CD4-positive, CD25-positive, alpha-beta regulatory T cell (primary cell): ENCODE measurements around the gene SLC16A3. TPM values are rescaled to one million over a fixed set of nuclear protein-coding genes. Genes with fewer than 3 reads are reported as not detected.

Source experiments
- ATAC-seq, 2 donors: fragments of 150-1000 bp; cut with Tn5 transposase; one replicate each; pipeline ENCODE4 v1.10.0; 2021; ENCODE audit warnings: low read depth in 2 of 2, moderate number of reproducible peaks in 2 of 2, moderate library complexity in 1 of 2
- DNase-seq, 3 donors: peaks; one replicate each; pipeline versions ENCODE4 v3.0.0 to v3.0.0-alpha.2; 2012 to 2022; ENCODE audit warnings: mixed read lengths in 1 of 3
- H3K27ac ChIP-seq: one replicate; pipeline ENCODE4 v1.7.0; 2013; ENCODE audit warnings: mild to moderate bottlenecking, low read length; ENCODE audit not compliant: insufficient read depth, poor library complexity, severe bottlenecking
- H3K27me3 ChIP-seq: one replicate; pipeline ENCODE4 v1.7.0; 2013; ENCODE audit warnings: low read length; ENCODE audit not compliant: control insufficient read depth, insufficient read depth
- H3K36me3 ChIP-seq: one replicate; pipeline ENCODE4 v1.7.0; 2013; ENCODE audit warnings: mild to moderate bottlenecking, low read length, moderate library complexity; ENCODE audit not compliant: control insufficient read depth, insufficient read depth
- H3K4me1 ChIP-seq: 2 replicates; pipeline ENCODE4 v1.7.0; 2013; ENCODE audit warnings: mild to moderate bottlenecking, low read length; ENCODE audit not compliant: insufficient read depth, control insufficient read depth, poor library complexity, severe bottlenecking
- H3K4me3 ChIP-seq: one replicate; pipeline ENCODE4 v1.7.0; 2013; ENCODE audit warnings: low read depth, mild to moderate bottlenecking, low read length, moderate library complexity
- H3K9me3 ChIP-seq, 2 experiments: 1 replicate in 1 of 2; 2 replicates in 1 of 2; pipeline ENCODE4 v1.7.0; 2013; ENCODE audit warnings: low read length in 2 of 2, mild to moderate bottlenecking in 1 of 2, moderate library complexity in 1 of 2; ENCODE audit not compliant: control insufficient read depth in 2 of 2
- H3K27ac Mint-ChIP-seq, 3 donors: one replicate each; pipeline ENCODE4 v1.8.0; 2020 to 2022; ENCODE audit warnings: mild to moderate bottlenecking in 3 of 3, mixed read lengths in 3 of 3, moderate library complexity in 2 of 3
- H3K27me3 Mint-ChIP-seq: one replicate; pipeline ENCODE4 v1.8.0; 2022; ENCODE audit warnings: mild to moderate bottlenecking, mixed read lengths
- H3K36me3 Mint-ChIP-seq: one replicate; pipeline ENCODE4 v1.8.0; 2020; ENCODE audit warnings: mixed read lengths
- H3K4me1 Mint-ChIP-seq, 4 donors: one replicate each; pipeline ENCODE4 v1.8.0; 2020 to 2022; ENCODE audit warnings: mixed read lengths in 4 of 4, mild to moderate bottlenecking in 1 of 4
- H3K4me3 Mint-ChIP-seq, 4 donors: one replicate each; pipeline ENCODE4 v1.8.0; 2020 to 2022; ENCODE audit warnings: mild to moderate bottlenecking in 4 of 4, mixed read lengths in 4 of 4, moderate library complexity in 3 of 4
- H3K9me3 Mint-ChIP-seq, 7 donors: one replicate each; pipeline ENCODE4 v1.8.0; 2020 to 2022; ENCODE audit warnings: mixed read lengths in 7 of 7, mild to moderate bottlenecking in 3 of 7, moderate library complexity in 2 of 7
- polyA plus RNA-seq, 4 donors: library from polyadenylated mRNA; unstranded; fragments of 300-500 nt; fragmentation: Illumina TruSeq; gene quantifications; one replicate each; pipeline ENCODE4 v1.2.3, GENCODE V29; 2021
- total RNA-seq: library from RNA; stranded (reverse); gene quantifications from one replicate; pipeline ENCODE4 v1.2.3, GENCODE V29; 2022

The SLC16A3 gene
- total and polyA plus RNA-seq, 5 donors from 2014 or later = 1.5 to 52.5 (median 2.3) TPM

GRCh38 chr17:82227629-82228277 lies 1.1 kb upstream of the SLC16A3 start:
- peak overlapping the region; percentile 81 to 92 (median 86) for H3K4me3 Mint-ChIP-seq
- Histone ChIP-seq H3K9me3 (no peaks in the 10 kb centered on the region), H3K4me1 (peaks cover 45% of the 10 kb centered on the region), H3K27ac (peak overlapping the region; percentile 82), H3K4me3 (no peak overlapping the region), H3K27me3 (no peaks in the 10 kb centered on the region), H3K36me3 (no peaks in the 10 kb centered on the region)
- H3K27ac Mint-ChIP-seq = peak overlapping the region in 1 of 3 donors; percentile 84
- ATAC-seq = no peak
- DNase-seq = no peak
- no peaks in the 10 kb centered on the region for H3K9me3 Mint-ChIP-seq
- H3K4me1 Mint-ChIP-seq = peaks cover 0 to 19% (median 5%) of the 10 kb centered on the region in 4 donors
- H3K27me3 Mint-ChIP-seq = no peaks in the 10 kb centered on the region
- H3K36me3 Mint-ChIP-seq = no peaks in the 10 kb centered on the region

DNA sequence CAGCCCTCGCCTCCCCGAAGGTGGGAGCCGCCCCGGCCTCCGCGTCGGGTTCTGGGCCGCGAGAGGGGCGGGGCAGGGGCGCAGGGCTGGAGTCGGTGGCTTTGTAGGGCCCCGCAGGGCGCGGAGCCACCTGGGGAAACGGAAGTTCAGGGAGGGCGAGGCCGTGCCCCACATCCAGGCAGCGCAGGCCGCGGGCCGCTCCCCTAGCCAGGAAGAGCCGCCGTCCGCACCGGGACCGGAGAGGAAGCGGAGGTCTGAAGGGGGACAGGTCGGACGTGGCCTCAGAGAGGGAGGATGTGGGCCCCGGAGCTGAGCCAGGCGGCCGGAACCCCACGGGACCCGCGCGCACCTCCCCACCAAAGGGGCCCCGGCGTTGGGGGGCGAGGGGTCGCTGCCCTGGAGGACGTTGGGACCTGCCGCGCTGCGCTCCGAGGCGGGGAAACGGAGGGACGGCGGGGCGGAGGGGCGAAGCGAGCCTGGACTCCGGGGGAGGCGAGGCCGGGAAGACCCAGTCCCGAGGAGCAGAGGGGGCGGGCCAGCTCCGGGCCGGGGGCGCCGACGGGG lies 482 bp upstream of the SLC16A3 start:
- Histone ChIP-seq H3K4me1 (peaks cover 45% of the 10 kb centered on the region), H3K27ac (peak overlapping the region; percentile 82), H3K4me3 (no peak overlapping the region), H3K27me3 (no peaks in the 10 kb centered on the region), H3K9me3 (no peaks in the 10 kb centered on the region), H3K36me3 (no peaks in the 10 kb centered on the region)
- no peaks in the 10 kb centered on the region for H3K36me3 Mint-ChIP-seq
- H3K4me3 Mint-ChIP-seq = peak overlapping the region; percentile 81 to 92 (median 86)
- no peaks in the 10 kb centered on the region for H3K9me3 Mint-ChIP-seq
- H3K27ac Mint-ChIP-seq = peak overlapping the region in 1 of 3 donors; percentile 84
- DNase-seq (peak; percentile 46 to 89 (median 63)), ATAC-seq (peak; percentile 61 to 64)
- H3K27me3 Mint-ChIP-seq = no peaks in the 10 kb centered on the region
- H3K4me1 Mint-ChIP-seq = peaks cover 0 to 19% (median 7%) of the 10 kb centered on the region in 4 donors

- Mint-ChIP-seq H3K4me3 (peak overlapping the region; percentile 75 to 86 (median 80)), H3K36me3 (no peaks in the 10 kb centered on the region), H3K27ac (peak overlapping the region; percentile 64 to 92 (median 65)), H3K4me1 (peaks cover 0 to 19% (median 9%) of the 10 kb centered on the region in 4 donors), H3K9me3 (no peaks in the 10 kb centered on the region), H3K27me3 (no peaks in the 10 kb centered on the region)
- ATAC-seq = no peak
- H3K9me3 ChIP-seq = no peaks in the 10 kb centered on the region
- no peaks in the 10 kb centered on the region for H3K27me3 ChIP-seq
- peaks cover 45% of the 10 kb centered on the region for H3K4me1 ChIP-seq
- peak overlapping the region; percentile 23 for H3K27ac ChIP-seq
- DNase-seq = no peak
- H3K4me3 ChIP-seq = no peak overlapping the region
- no peaks in the 10 kb centered on the region for H3K36me3 ChIP-seq
Observed at GRCh38 chr17:82229698-82230608, 1.1 kb downstream of the SLC16A3 start.

- no peaks in the 10 kb centered on the region for H3K36me3 Mint-ChIP-seq
- H3K27me3 Mint-ChIP-seq = no peaks in the 10 kb centered on the region
- peaks cover 0 to 19% (median 9%) of the 10 kb centered on the region in 4 donors for H3K4me1 Mint-ChIP-seq
- Histone ChIP-seq H3K27me3 (no peaks in the 10 kb centered on the region), H3K4me1 (peaks cover 46% of the 10 kb centered on the region), H3K27ac (peak overlapping the region; percentile 60), H3K4me3 (no peak overlapping the region), H3K9me3 (no peaks in the 10 kb centered on the region), H3K36me3 (no peaks in the 10 kb centered on the region)
- ATAC-seq (peak; percentile 13 to 35), DNase-seq (peak in 2 of 3 donors; percentile 57 to 59)
- H3K4me3 Mint-ChIP-seq = no peak overlapping the region
- no peaks in the 10 kb centered on the region for H3K9me3 Mint-ChIP-seq
- no peak overlapping the region for H3K27ac Mint-ChIP-seq
Observed at GRCh38 chr17:82230609-82231311, 1.9 kb downstream of the SLC16A3 start.

DNA sequence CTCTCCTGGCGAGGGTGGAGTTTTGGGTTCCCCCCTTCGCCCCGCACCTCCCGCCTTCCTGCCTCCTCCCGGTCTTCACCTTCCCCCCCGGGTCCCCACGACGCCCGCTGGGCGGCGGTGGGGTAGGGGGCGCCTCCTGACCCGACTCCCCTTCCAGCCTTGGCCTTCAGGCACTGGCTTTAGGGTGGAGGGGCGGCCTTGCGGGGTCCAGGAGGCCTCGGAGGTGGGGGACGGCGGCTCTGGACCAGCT lies 2.4 kb downstream of the SLC16A3 start:
- H3K4me3 ChIP-seq = no peak overlapping the region
- ATAC-seq = no peak
- H3K27ac ChIP-seq = peak overlapping the region; percentile 60
- H3K36me3 ChIP-seq = no peaks in the 10 kb centered on the region
- Mint-ChIP-seq H3K9me3 (no peaks in the 10 kb centered on the region), H3K27me3 (no peaks in the 10 kb centered on the region), H3K4me1 (peaks cover 0 to 23% (median 11%) of the 10 kb centered on the region in 4 donors), H3K36me3 (no peaks in the 10 kb centered on the region), H3K27ac (no peak overlapping the region), H3K4me3 (no peak overlapping the region)
- H3K27me3 ChIP-seq = no peaks in the 10 kb centered on the region
- peaks cover 51% of the 10 kb centered on the region for H3K4me1 ChIP-seq
- no peaks in the 10 kb centered on the region for H3K9me3 ChIP-seq
- DNase-seq = no peak

DNA sequence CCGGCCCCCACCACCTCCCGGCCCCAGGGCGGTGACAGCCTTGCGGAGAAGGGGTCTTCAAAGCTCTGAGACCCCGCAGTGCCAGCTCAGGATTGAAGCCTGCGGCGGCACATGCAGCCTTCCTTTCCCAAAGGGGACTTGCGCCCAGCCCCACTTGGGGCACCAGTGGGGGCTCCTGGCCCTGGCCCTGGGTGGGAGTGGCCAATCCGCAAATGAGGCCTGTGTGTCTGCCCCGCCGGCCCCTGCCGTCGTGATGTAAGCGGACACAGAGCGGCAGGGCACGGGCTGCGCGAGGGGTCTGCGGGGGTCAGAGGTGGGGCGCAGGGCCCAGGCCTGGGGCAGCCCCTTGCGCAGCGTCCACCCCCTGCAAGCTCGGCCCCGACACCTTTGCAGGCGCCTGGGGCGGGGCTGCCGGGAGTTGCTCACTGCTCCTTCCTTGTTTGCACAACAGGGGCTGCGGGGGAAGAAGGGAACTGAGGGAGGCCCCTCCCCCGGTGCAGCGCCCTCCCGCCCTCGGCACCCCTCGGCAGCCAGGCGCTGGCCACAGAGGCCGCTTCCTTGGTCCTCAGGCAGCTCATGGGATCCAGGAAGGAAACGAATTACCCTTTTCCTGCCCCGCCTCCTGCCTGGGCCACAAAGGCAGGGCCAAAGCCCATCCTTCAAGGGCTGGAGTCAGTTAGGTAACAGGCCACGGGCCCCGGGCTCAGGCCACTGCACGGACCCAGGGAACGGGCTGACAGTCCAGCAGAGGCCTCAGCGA lies 2.9 kb downstream of the SLC16A3 start:
- DNase-seq = peak in 1 of 3 donors; percentile 31
- H3K27me3 Mint-ChIP-seq = no peaks in the 10 kb centered on the region

GRCh38 chr17:82232322-82232820 lies 3.5 kb downstream of the SLC16A3 start:
- H3K27ac Mint-ChIP-seq = no peak overlapping the region
- H3K27ac ChIP-seq = no peak overlapping the region
- peaks cover 57% of the 10 kb centered on the region for H3K4me1 ChIP-seq

More for the DNA sequence above, 2.9 kb downstream of the SLC16A3 start:
- H3K9me3 Mint-ChIP-seq = no peaks in the 10 kb centered on the region
- H3K9me3 ChIP-seq = no peaks in the 10 kb centered on the region
- H3K27ac Mint-ChIP-seq = no peak overlapping the region
- no peak overlapping the region for H3K4me3 ChIP-seq
- H3K27ac ChIP-seq = peak overlapping the region; percentile 60
- H3K27me3 ChIP-seq = no peaks in the 10 kb centered on the region
- no peak for ATAC-seq
- no peaks in the 10 kb centered on the region for H3K36me3 Mint-ChIP-seq
- no peaks in the 10 kb centered on the region for H3K36me3 ChIP-seq
- H3K4me1 Mint-ChIP-seq = peaks cover 0 to 25% (median 13%) of the 10 kb centered on the region in 4 donors
- H3K4me1 ChIP-seq = peaks cover 56% of the 10 kb centered on the region
- H3K4me3 Mint-ChIP-seq = no peak overlapping the region

More at GRCh38 chr17:82232322-82232820, 3.5 kb downstream of the SLC16A3 start:
- no peaks in the 10 kb centered on the region for H3K9me3 ChIP-seq
- H3K36me3 ChIP-seq = no peaks in the 10 kb centered on the region
- no peaks in the 10 kb centered on the region for H3K36me3 Mint-ChIP-seq
- H3K9me3 Mint-ChIP-seq = no peaks in the 10 kb centered on the region
- peaks cover 0 to 25% (median 12%) of the 10 kb centered on the region in 4 donors for H3K4me1 Mint-ChIP-seq
- H3K4me3 Mint-ChIP-seq = no peak overlapping the region
- H3K27me3 ChIP-seq = no peaks in the 10 kb centered on the region
- DNase-seq (no peak), ATAC-seq (no peak)
- no peak overlapping the region for H3K4me3 ChIP-seq
- H3K27me3 Mint-ChIP-seq = no peaks in the 10 kb centered on the region
